K562 (cell line): Measurements from ENCODE around the gene PGM3. TPM values are rescaled to one million over a fixed set of nuclear protein-coding genes. Genes with fewer than 3 reads are reported as not detected.

Experiments
- DIDO1 ChIP-seq: fragments of 450-650 bp; IDR thresholded peaks from 2 replicates; pipeline ENCODE4 v1.6.1; 2016; ENCODE audit warnings: low read depth, missing biosample characterization, missing genetic modification characterization
- HDAC6 ChIP-seq: IDR thresholded peaks from 2 replicates; pipeline ENCODE4 v1.6.1; 2012; ENCODE audit warnings: low read depth, mild to moderate bottlenecking, control low read depth, inconsistent platforms, low read length, moderate library complexity
- NR3C1 ChIP-seq: sonication (generic); formaldehyde crosslinking; IDR thresholded peaks from 2 replicates; pipeline ENCODE4 v1.8.1; 2022; ENCODE audit warnings: missing genetic modification reagents
- POLR2A ChIP-seq: fragments of 450-650 bp; conservative IDR thresholded peaks from 2 replicates; pipeline ENCODE4 v1.6.1; 2016
- POLR2H ChIP-seq: IDR thresholded peaks from 2 replicates; pipeline ENCODE4 v1.6.1; 2016; ENCODE audit warnings: missing genetic modification characterization, low read depth, mild to moderate bottlenecking, control low read depth, missing compliant biosample characterization, moderate library complexity
- SETDB1 ChIP-seq: IDR thresholded peaks from one replicate; pipeline ENCODE4 v1.6.1; 2012; ENCODE audit warnings: low read length, control low read depth, inconsistent platforms
- SMAD2 ChIP-seq: fragments of 150-350 bp; IDR thresholded peaks from 2 replicates; pipeline ENCODE4 v1.6.1; 2014; ENCODE audit warnings: low read depth, mild to moderate bottlenecking, low read length
- SMARCE1 ChIP-seq: fragments of 450-650 bp; IDR thresholded peaks from 2 replicates; pipeline ENCODE4 v1.7.1; 2016; ENCODE audit warnings: mild to moderate bottlenecking
- SUPT5H ChIP-seq: fragments of 450-650 bp; IDR thresholded peaks from 2 replicates; pipeline ENCODE4 v1.6.1; 2016
- TEAD4 ChIP-seq, 2 experiments: sonication (generic) in 1 of 2; formaldehyde crosslinking in 1 of 2; IDR thresholded peaks; 2 replicates each; pipeline versions ENCODE4 v1.6.1 to v1.8.0; 2012 to 2022; ENCODE audit warnings: borderline replicate concordance in 1 of 2, inconsistent platforms in 1 of 2, low read length in 1 of 2, mild to moderate bottlenecking in 1 of 2, missing genetic modification reagents in 1 of 2
- ZNF23 ChIP-seq: fragments of 250-450 bp; sonication (Bioruptor Pico); IDR thresholded peaks from 2 replicates; pipeline ENCODE4 v1.4.0; 2020; ENCODE audit warnings: mild to moderate bottlenecking
- ZNF274 ChIP-seq: IDR thresholded peaks from 2 replicates; pipeline ENCODE4 v1.6.1; 2011; ENCODE audit warnings: low read depth, mild to moderate bottlenecking, low read length, moderate library complexity, borderline replicate concordance
- ZNF79 ChIP-seq: fragments of 250-450 bp; sonication (Bioruptor Pico); IDR thresholded peaks from 2 replicates; pipeline ENCODE4 v1.4.0; 2020; ENCODE audit warnings: low read depth, mild to moderate bottlenecking, moderate library complexity
- ZSCAN32 ChIP-seq: fragments of 450-650 bp; formaldehyde crosslinking; IDR thresholded peaks from 2 replicates; pipeline ENCODE4 v1.4.0; 2020; ENCODE audit warnings: mild to moderate bottlenecking, moderate library complexity
- polyA plus RNA-seq, 8 experiments: library from polyadenylated mRNA; depleted of rRNA in 4 of 8; stranded (reverse) in 5 of 8; unstranded in 3 of 8; fragments of >200 nt; fragmentation: Nextera tagmentation in 2 of 8; fragmentation: Illumina TruSeq in 1 of 8; extraction: Ambion mirVana in 2 of 8; extraction: Trizol in 1 of 8; gene quantifications; 2 replicates each; pipeline versions ENCODE4 v1.2.1 to v1.2.3, GENCODE V29; 2011 to 2014; ENCODE audit warnings: inconsistent platforms in 1 of 8, missing spikeins in 1 of 8
- total RNA-seq, 7 experiments: library from RNA; depleted of rRNA in 6 of 7; stranded (reverse); fragments of >200 nt in 6 of 7; fragmentation: Illumina TruSeq in 2 of 7; extraction: Trizol in 2 of 7; gene quantifications; 2 replicates each; pipeline versions ENCODE4 v1.2.1 to v1.2.3, GENCODE V29; 2011 to 2021; ENCODE audit warnings: low replicate concordance in 1 of 7
- TF ChIP-seq, protein P1 (sequence below), 2 experiments: IDR thresholded peaks; 2 replicates each; pipeline ENCODE4 v1.6.1; 2012; ENCODE audit warnings: improper control_type of control experiment in 2 of 2, low read depth in 2 of 2, low read length in 2 of 2, borderline replicate concordance in 1 of 2
- TF ChIP-seq, protein P2 (sequence below), 2 experiments: fragments of 450-650 bp; IDR thresholded peaks; 2 replicates each; pipeline ENCODE4 v1.6.1; 2018; ENCODE audit warnings: mild to moderate bottlenecking in 2 of 2, low read depth in 1 of 2; ENCODE audit not compliant: partially characterized antibody in 2 of 2
- TF ChIP-seq, protein P3 (sequence below): fragments of 250-450 bp; sonication (Bioruptor Pico); IDR thresholded peaks from 2 replicates; pipeline ENCODE4 v1.5.0; 2021; ENCODE audit warnings: mild to moderate bottlenecking, moderate library complexity

PGM3 gene
- total and polyA plus RNA-seq, 9 of the 15 experiments (the other 6 are each of a cell fraction or from before 2014, with no cell fraction given), result 19.1 to 107 (median 50.5) TPM

DNA sequence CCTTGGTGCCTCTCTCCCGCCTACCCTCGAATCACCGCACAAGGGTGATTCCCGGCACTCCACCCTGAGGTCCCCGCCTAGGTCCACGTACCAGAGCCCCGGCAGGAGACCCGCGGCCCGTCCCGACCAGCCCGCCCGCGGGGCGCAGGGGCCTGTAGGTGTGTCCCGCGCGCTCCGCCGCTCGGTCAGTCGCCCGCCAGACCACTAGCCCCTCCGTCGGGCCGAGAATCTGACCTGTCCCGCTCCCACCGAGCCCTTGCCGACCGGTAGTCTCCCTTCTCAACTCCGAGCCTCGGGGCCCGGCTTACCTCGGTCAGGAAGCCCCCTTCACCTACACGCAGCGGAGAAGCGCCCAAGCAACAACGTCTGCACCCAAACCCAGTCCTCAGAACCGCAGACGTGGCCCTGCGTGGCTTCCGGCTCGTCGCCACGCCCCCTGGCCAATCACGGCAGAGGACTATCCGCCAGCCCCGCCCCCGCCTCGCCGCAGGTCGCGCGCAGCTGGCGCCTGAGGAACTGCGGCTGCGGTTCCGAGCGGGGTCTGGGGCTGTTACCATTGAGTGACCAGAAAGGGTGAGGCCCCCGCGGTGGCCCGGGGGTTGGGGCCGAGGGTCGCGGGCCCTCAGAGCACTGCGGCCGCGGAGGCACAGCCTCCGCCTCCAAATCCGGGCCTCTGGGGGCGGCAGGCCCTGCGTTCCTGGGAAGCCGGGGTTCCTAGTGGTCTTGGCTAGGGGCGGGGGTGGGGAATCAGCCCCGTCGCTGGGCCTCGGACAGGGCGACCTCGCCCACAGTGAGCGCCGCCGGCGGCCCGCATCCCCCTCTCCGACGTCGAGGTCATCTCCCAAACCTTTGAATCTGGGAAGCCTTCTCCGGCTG, at the start of gene PGM3, which contains the start of gene RWDD2A (continued):
- no peak for TF ChIP-seq HDAC6
- no peak for TF ChIP-seq ZNF79
- peak; percentile 97 for TF ChIP-seq SUPT5H
- peak; percentile 93 for TF ChIP-seq POLR2A
- TF ChIP-seq NR3C1 (CRISPR knock-in tag), result no peak
- TF ChIP-seq, protein P1, sequence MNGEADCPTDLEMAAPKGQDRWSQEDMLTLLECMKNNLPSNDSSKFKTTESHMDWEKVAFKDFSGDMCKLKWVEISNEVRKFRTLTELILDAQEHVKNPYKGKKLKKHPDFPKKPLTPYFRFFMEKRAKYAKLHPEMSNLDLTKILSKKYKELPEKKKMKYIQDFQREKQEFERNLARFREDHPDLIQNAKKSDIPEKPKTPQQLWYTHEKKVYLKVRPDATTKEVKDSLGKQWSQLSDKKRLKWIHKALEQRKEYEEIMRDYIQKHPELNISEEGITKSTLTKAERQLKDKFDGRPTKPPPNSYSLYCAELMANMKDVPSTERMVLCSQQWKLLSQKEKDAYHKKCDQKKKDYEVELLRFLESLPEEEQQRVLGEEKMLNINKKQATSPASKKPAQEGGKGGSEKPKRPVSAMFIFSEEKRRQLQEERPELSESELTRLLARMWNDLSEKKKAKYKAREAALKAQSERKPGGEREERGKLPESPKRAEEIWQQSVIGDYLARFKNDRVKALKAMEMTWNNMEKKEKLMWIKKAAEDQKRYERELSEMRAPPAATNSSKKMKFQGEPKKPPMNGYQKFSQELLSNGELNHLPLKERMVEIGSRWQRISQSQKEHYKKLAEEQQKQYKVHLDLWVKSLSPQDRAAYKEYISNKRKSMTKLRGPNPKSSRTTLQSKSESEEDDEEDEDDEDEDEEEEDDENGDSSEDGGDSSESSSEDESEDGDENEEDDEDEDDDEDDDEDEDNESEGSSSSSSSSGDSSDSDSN (IDR thresholded peaks at IDR 0.05; ENCODE audit: borderline replicate concordance in 1 of 2, low read depth in 2 of 2, low read length in 2 of 2), result peak in 1 of 2 experiments; percentile 66; a peak in 1 of 4 replicates
- TF ChIP-seq ZSCAN32 (CRISPR knock-in tag), result no peak
- no peak for TF ChIP-seq ZNF274
- TF ChIP-seq POLR2H, result peak; percentile 72
- TF ChIP-seq SETDB1, result no peak
- TF ChIP-seq, protein P2, sequence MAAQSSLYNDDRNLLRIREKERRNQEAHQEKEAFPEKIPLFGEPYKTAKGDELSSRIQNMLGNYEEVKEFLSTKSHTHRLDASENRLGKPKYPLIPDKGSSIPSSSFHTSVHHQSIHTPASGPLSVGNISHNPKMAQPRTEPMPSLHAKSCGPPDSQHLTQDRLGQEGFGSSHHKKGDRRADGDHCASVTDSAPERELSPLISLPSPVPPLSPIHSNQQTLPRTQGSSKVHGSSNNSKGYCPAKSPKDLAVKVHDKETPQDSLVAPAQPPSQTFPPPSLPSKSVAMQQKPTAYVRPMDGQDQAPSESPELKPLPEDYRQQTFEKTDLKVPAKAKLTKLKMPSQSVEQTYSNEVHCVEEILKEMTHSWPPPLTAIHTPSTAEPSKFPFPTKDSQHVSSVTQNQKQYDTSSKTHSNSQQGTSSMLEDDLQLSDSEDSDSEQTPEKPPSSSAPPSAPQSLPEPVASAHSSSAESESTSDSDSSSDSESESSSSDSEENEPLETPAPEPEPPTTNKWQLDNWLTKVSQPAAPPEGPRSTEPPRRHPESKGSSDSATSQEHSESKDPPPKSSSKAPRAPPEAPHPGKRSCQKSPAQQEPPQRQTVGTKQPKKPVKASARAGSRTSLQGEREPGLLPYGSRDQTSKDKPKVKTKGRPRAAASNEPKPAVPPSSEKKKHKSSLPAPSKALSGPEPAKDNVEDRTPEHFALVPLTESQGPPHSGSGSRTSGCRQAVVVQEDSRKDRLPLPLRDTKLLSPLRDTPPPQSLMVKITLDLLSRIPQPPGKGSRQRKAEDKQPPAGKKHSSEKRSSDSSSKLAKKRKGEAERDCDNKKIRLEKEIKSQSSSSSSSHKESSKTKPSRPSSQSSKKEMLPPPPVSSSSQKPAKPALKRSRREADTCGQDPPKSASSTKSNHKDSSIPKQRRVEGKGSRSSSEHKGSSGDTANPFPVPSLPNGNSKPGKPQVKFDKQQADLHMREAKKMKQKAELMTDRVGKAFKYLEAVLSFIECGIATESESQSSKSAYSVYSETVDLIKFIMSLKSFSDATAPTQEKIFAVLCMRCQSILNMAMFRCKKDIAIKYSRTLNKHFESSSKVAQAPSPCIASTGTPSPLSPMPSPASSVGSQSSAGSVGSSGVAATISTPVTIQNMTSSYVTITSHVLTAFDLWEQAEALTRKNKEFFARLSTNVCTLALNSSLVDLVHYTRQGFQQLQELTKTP (IDR thresholded peaks at IDR 0.05; ENCODE audit: low read depth in 1 of 2, partially characterized antibody in 2 of 2), result no peak
- TF ChIP-seq DIDO1 (tag), result no peak
- no peak for TF ChIP-seq ZNF23
- no peak for TF ChIP-seq TEAD4 (IDR thresholded peaks at IDR 0.05; ENCODE audit: low read length)
- no peak for TF ChIP-seq TEAD4 (CRISPR knock-in tag; IDR thresholded peaks at IDR 0.05; ENCODE audit: borderline replicate concordance)
- 0 out of 2 replicates have a peak, but pooled peaks have one; percentile 17 for TF ChIP-seq SMARCE1
- no peak for TF ChIP-seq SMAD2
- TF ChIP-seq, protein P3, sequence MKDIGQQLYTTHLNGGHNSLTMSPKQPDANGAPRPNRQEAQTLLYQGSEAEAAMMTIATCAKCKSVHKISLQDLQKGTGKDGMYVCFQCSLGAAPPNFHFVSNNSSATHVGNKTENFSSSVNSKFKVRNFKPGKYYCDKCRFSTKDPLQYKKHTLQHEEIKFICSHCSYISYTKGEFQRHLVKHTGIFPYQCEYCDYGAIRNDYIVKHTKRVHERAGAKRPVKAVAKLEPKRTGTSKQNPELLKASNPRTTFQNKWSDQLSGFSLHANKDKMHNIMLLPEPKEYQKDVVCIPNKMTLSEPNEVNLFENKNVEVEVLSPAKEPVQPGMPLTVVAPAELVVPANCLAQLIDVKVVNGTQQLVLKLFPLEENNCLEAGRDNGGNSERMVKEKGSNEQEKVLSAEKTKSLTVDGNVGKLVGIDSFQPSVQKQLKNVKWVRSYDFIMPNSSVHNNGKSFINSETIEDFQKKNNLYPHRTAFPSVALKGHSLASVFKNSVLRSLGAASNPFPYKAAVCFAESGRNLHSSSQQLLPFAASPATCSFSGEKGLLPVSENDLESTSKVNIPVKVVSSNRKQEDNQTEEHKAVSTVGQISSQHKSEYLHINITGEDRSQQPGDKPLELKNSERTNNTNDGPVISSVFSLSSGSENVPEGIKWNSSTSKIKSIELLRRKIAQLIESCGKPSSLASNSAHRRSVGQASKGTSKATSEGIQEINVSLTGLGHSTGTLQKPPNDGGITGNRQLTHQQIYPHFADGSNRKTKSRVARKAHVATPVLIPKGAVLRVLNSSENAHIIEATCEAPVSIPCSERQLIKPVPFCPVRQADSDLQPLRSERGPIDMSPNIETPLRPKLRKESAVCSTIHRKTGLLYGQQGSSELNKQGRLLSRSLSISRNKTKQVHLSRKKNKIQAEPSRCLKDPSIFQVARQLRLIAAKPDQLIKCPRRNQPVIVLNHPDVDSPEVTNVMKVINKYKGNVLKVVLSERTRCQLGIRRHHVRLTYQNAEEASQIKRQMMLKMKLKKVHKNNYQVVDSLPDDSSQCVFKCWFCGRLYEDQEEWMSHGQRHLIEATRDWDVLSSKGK, result no peak
